Activated effector memory CD4-positive, alpha-beta T cell treated with anti-CD3 and anti-CD28 coated beads, Interleukin-2, amount 50 U/mL, for 16 hours (primary cell): ENCODE measurements around the gene TSPAN10.

Source experiments
- DNase-seq: peaks from one replicate; pipeline ENCODE4 v3.0.0-alpha.2; 2020

The TSPAN10 gene

GRCh38 chr17:81635973-81636504, 957 bp upstream of the TSPAN10 start:
- DNase-seq: no peak

- DNase-seq: no peak
These were observed 1.7 kb downstream of the TSPAN10 start for GRCh38 chr17:81638683-81639082.

- no peak for DNase-seq
These were observed 3.0 kb downstream of the TSPAN10 start for GRCh38 chr17:81640011-81640410.

GRCh38 chr17:81641825-81642489, 5.0 kb downstream of the TSPAN10 start:
- no peak for DNase-seq

- no peak for DNase-seq
These were observed 7.5 kb downstream of the TSPAN10 start for GRCh38 chr17:81644496-81644895.

GRCh38 chr17:81644976-81645952, 8.3 kb downstream of the TSPAN10 start:
- DNase-seq: no peak

- no peak for DNase-seq
These were observed 10.0 kb downstream of the TSPAN10 start for GRCh38 chr17:81646869-81647600.

GRCh38 chr17:81647640-81648012, 10.6 kb downstream of the TSPAN10 start:
- no peak for DNase-seq

GRCh38 chr17:81648013-81648706, 11.2 kb downstream of the TSPAN10 start:
- DNase-seq: no peak

GRCh38 chr17:81648707-81649085, 11.7 kb downstream of the TSPAN10 start:
- no peak for DNase-seq

- no peak for DNase-seq
These were observed 14.0 kb downstream of the TSPAN10 start for GRCh38 chr17:81650951-81651350.

GRCh38 chr17:81651692-81652091, 14.7 kb downstream of the TSPAN10 start:
- no peak for DNase-seq

- DNase-seq: no peak
These were observed 16.1 kb downstream of the TSPAN10 start for GRCh38 chr17:81652906-81653771.

- DNase-seq: no peak
These were observed 18.6 kb downstream of the TSPAN10 start for GRCh38 chr17:81655378-81656117.

GRCh38 chr17:81656118-81656743, 19.2 kb downstream of the TSPAN10 start, which contains the start of gene PDE6G:
Gene PDE6G, minus strand, starts transcription at chr17:81656542. Its CDS starts 3,237 bp downstream, at chr17:81653305.
- no peak for DNase-seq

- no peak for DNase-seq
These were observed 19.8 kb downstream of the TSPAN10 start for GRCh38 chr17:81656835-81657234.

GRCh38 chr17:81659038-81659437, 22.0 kb downstream of the TSPAN10 start:
- DNase-seq: no peak

GRCh38 chr17:81660441-81660840, 23.4 kb downstream of the TSPAN10 start:
- no peak for DNase-seq

GRCh38 chr17:81662002-81662401, 25.0 kb downstream of the TSPAN10 start:
- DNase-seq: no peak

- DNase-seq: no peak
These were observed 27.1 kb downstream of the TSPAN10 start for GRCh38 chr17:81664051-81664470.
